Smooth muscle cell (in vitro differentiated cells): Measurements from ENCODE around the gene IGF1R. TPM values are rescaled to one million over a fixed set of nuclear protein-coding genes. Genes with fewer than 3 reads are reported as not detected.

ENCODE experiments used
- DNase-seq: peaks from one replicate; lab custom pipeline; 2025; ENCODE audit not compliant: unreplicated experiment; lab: John Stamatoyannopoulos, UW
- H2AFZ ChIP-seq: fragments of 200-600 bp; sonication (generic); 2 replicates; pipeline ENCODE4 v1.6.0; 2016; ENCODE audit warnings: antibody characterized with exemption, low read depth, mild to moderate bottlenecking
- H3F3A ChIP-seq: fragments of 200-600 bp; sonication (generic); 2 replicates; pipeline ENCODE4 v1.6.0; 2017; ENCODE audit warnings: antibody characterized with exemption, low read depth
- H3K27ac ChIP-seq: fragments of 200-600 bp; sonication (generic); 2 replicates; pipeline ENCODE4 v1.5.1; 2016; ENCODE audit warnings: low read depth, mild to moderate bottlenecking
- H3K27me3 ChIP-seq: fragments of 200-600 bp; sonication (generic); 2 replicates; pipeline ENCODE4 v1.6.1; 2016; ENCODE audit warnings: low read depth, mild to moderate bottlenecking
- H3K36me3 ChIP-seq: fragments of 200-600 bp; sonication (generic); 2 replicates; pipeline ENCODE4 v1.5.1; 2016; ENCODE audit warnings: low read depth
- H3K4me1 ChIP-seq: fragments of 200-600 bp; sonication (generic); 2 replicates; pipeline ENCODE4 v1.5.1; 2016; ENCODE audit warnings: low read depth
- H3K4me2 ChIP-seq: fragments of 200-600 bp; sonication (generic); 2 replicates; pipeline ENCODE4 v1.6.0; 2016; ENCODE audit warnings: mild to moderate bottlenecking
- H3K4me3 ChIP-seq: fragments of 200-600 bp; sonication (generic); 2 replicates; pipeline ENCODE4 v1.5.1; 2016; ENCODE audit warnings: mild to moderate bottlenecking
- H3K79me2 ChIP-seq: fragments of 200-600 bp; sonication (generic); 2 replicates; pipeline ENCODE4 v1.6.0; 2016; ENCODE audit warnings: low read depth, mild to moderate bottlenecking
- H3K9ac ChIP-seq: fragments of 200-600 bp; sonication (generic); 2 replicates; pipeline ENCODE4 v1.6.0; 2016; ENCODE audit warnings: low read depth
- H3K9me3 ChIP-seq: fragments of 200-600 bp; sonication (generic); replicated peaks from 2 replicates; pipeline ENCODE4 v1.5.1; 2016; ENCODE audit warnings: low read depth
- H4K20me1 ChIP-seq: fragments of 200-600 bp; sonication (generic); 2 replicates; pipeline ENCODE4 v1.6.0; 2016; ENCODE audit warnings: low read depth
- WGBS: methylation state at CpG from one replicate; pipeline ENCODE4 v1.1.7; 2016; ENCODE audit warnings: low lambda C conversion rate; 5-methylcytosine and 5-hydroxymethylcytosine counted together
- polyA plus RNA-seq: library from polyadenylated mRNA; unstranded; fragments of >200 nt; fragmentation: Nextera tagmentation; extraction: Ambion mirVana; gene quantifications from 2 replicates; pipeline ENCODE4 v1.2.1, GENCODE V29; 2016
- total RNA-seq: library from RNA; depleted of rRNA; stranded (reverse); fragments of >200 nt; gene quantifications from 2 replicates; pipeline ENCODE4 v1.2.3, GENCODE V29; 2014
- TF ChIP-seq, protein P1 (sequence below): fragments of 200-600 bp; sonication (generic); IDR thresholded peaks from 2 replicates; pipeline ENCODE4 v1.5.1; 2017; ENCODE audit warnings: borderline replicate concordance, mild to moderate bottlenecking, antibody characterized with exemption; ENCODE audit not compliant: insufficient read depth, poor library complexity, severe bottlenecking

IGF1R gene
- total and polyA plus RNA-seq, 2 experiments from 2014 or later, result 14.0 to 70.2 TPM

DNA sequence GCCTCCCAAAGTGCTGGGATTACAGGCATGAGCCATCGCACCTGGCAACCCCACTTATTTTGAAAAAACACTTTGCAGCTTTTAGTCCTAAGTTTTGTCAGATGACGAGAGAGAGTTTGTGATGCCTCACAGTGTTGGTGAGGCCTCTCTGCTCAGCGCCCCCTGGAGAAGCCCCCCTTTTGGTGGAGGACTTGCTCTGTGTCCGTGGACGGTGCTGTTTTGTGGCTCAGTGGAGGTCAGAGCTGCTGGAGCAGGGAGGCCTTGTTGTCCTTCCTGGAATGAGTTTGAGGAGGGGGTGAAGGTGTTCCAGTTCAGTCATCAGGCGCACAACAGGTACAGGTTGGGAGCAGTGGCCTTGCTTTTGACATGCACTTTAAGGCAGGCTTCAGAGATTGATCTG is 301.3 kb downstream of the IGF1R start:
- Histone ChIP-seq H3F3A (no peaks in the 10 kb centered on the region), H3K27ac (no peak overlapping the region), H3K9ac (no peak overlapping the region), H3K9me3 (no peaks in the 10 kb centered on the region), H3K4me2 (no peak overlapping the region), H4K20me1 (peaks cover 13% of the 10 kb centered on the region), H3K4me3 (no peak overlapping the region), H3K36me3 (peaks cover 9% of the 10 kb centered on the region), H3K4me1 (no peaks in the 10 kb centered on the region), H3K79me2 (no peaks in the 10 kb centered on the region), H2AFZ (no peak overlapping the region), H3K27me3 (no peaks in the 10 kb centered on the region)
- no peak for DNase-seq
- WGBS, result 99% methylated on average over 6 of the region's 6 CpGs
- TF ChIP-seq, protein P1, sequence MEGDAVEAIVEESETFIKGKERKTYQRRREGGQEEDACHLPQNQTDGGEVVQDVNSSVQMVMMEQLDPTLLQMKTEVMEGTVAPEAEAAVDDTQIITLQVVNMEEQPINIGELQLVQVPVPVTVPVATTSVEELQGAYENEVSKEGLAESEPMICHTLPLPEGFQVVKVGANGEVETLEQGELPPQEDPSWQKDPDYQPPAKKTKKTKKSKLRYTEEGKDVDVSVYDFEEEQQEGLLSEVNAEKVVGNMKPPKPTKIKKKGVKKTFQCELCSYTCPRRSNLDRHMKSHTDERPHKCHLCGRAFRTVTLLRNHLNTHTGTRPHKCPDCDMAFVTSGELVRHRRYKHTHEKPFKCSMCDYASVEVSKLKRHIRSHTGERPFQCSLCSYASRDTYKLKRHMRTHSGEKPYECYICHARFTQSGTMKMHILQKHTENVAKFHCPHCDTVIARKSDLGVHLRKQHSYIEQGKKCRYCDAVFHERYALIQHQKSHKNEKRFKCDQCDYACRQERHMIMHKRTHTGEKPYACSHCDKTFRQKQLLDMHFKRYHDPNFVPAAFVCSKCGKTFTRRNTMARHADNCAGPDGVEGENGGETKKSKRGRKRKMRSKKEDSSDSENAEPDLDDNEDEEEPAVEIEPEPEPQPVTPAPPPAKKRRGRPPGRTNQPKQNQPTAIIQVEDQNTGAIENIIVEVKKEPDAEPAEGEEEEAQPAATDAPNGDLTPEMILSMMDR, result no peak

DNA sequence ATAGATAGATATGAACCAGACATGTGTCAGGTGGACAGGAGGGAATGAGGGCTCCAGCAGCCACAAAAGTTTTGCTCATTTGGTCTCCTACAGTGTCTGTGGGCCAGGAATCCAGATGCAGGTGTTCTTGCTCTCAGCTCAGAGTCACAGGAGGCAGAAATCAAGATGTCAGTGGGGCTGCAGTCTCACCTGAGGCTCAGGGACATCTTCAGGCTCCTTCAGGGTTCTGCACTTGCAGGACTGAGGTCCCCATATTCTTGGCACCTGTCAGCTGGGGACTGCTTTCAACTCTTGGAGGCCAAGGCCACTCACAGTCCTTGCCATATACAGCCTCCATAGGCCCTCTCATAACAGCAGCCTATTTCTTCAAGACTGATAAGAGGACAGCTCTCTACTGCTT is 301.9 kb downstream of the IGF1R start:
- Histone ChIP-seq H2AFZ (no peak overlapping the region), H3K79me2 (no peaks in the 10 kb centered on the region), H3K9me3 (no peaks in the 10 kb centered on the region), H4K20me1 (peaks cover 10% of the 10 kb centered on the region), H3F3A (no peaks in the 10 kb centered on the region), H3K27me3 (no peaks in the 10 kb centered on the region), H3K4me1 (no peaks in the 10 kb centered on the region), H3K4me2 (no peak overlapping the region), H3K36me3 (peaks cover 9% of the 10 kb centered on the region), H3K27ac (no peak overlapping the region), H3K4me3 (no peak overlapping the region), H3K9ac (no peak overlapping the region)
- TF ChIP-seq, protein P1, result no peak
- DNase-seq, result no peak

DNA sequence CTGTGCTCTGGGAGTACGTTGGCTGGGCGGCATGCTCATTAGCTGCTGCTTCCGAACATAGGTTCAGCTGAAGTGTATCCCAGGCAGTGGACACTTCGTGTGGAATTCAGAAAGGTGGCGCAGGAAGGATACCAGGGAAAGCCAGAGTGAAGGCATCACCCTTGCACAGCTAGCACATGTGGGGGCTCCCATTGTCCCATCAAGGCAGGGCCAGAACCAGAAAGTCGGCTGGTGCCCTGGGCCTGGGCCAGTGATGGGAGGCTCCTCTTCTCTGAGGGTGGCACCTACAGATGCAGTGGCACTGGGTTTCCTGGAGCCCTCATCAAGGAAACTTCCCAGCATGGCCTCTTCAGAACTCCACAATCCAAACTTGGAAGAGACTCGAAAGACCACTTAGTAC is 302.7 kb downstream of the IGF1R start:
- H3K36me3 ChIP-seq, result peaks cover 7% of the 10 kb centered on the region
- H4K20me1 ChIP-seq, result peaks cover 4% of the 10 kb centered on the region
- WGBS, result 96% methylated on average over 7 of the region's 7 CpGs
- H3K4me3 ChIP-seq, result no peak overlapping the region
- H2AFZ ChIP-seq, result no peak overlapping the region
- no peak overlapping the region for H3K4me2 ChIP-seq
- no peaks in the 10 kb centered on the region for H3K4me1 ChIP-seq
- H3F3A ChIP-seq, result no peaks in the 10 kb centered on the region
- no peaks in the 10 kb centered on the region for H3K27me3 ChIP-seq
- H3K9me3 ChIP-seq, result no peaks in the 10 kb centered on the region
- no peak for DNase-seq
- no peaks in the 10 kb centered on the region for H3K79me2 ChIP-seq
- H3K27ac ChIP-seq, result no peak overlapping the region
- H3K9ac ChIP-seq, result no peak overlapping the region
- TF ChIP-seq, protein P1, result no peak

DNA sequence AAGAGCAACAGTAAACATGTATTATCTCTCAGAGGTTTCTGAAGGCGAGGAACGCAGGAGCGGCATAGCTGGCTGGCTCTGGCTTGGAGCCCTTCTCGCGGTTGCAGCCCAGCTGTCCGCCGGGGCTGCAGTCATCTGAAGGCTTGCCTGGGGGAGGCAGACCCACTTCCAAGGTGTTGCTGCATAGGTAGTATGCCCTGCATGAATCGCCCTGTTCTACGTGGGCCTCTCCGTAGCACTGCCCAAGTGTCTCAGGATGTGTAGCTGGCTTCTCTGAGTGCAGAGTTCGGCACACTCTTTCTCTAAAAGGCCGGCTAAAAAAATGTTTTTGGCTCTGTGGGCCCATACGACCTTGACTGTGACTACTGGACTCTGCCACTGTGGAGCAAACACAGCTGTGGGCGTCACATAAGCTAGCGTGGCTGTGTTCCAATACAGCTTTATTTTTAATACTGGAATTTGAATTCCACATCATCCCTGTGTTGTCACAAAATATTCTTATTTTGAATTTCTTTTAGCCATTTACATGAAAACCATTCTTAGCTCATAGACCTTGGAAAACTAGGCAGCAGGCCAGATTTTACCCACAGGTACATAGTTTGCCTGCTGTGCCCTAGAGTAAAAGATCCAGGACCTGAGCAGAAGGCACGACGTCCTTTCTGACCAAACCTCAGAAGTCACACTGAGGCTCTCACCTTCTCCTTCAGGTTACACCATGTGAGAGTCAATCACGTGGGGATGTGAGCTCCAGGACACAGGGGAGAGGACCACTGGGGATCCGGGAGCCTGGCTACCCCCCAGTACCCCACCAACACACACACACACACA is 303.4 kb downstream of the IGF1R start:
- TF ChIP-seq, protein P1, result no peak
- Histone ChIP-seq H3K27me3 (no peaks in the 10 kb centered on the region), H3K36me3 (peaks cover 7% of the 10 kb centered on the region)

More for the DNA sequence above, 303.4 kb downstream of the IGF1R start:
- no peak overlapping the region for H3K4me3 ChIP-seq
- peaks cover 4% of the 10 kb centered on the region for H4K20me1 ChIP-seq
- H3K27ac ChIP-seq, result no peak overlapping the region
- no peaks in the 10 kb centered on the region for H3K9me3 ChIP-seq
- no peak overlapping the region for H3K4me2 ChIP-seq
- WGBS, result 96% methylated on average over 19 of the region's 19 CpGs
- no peaks in the 10 kb centered on the region for H3K79me2 ChIP-seq
- no peak overlapping the region for H2AFZ ChIP-seq
- no peaks in the 10 kb centered on the region for H3K4me1 ChIP-seq
- H3F3A ChIP-seq, result no peaks in the 10 kb centered on the region
- H3K9ac ChIP-seq, result no peak overlapping the region
- no peak for DNase-seq
